ACHN (cell line): Measurements from ENCODE around the gene FAIM2.
"Not testable (repeated sequence)": the region's sequence is repeated elsewhere in the genome, so short reads cannot be mapped to it uniquely, and the experiment has no call there.

ENCODE experiments used
- DNase-seq: peaks from one replicate; pipeline ENCODE4 v3.0.0-alpha.2; 2015
- in situ Hi-C: cut with HindIII; loops from 2 replicates; pipeline ENCODE4 v1.10.0; 2017; ENCODE audit warnings: low sequenced_read_pairs, low pct_ligation_motif_present, low pct_unique_long_range_greater_than_20kb

Gene FAIM2

GRCh38 chr12:49887536-49888401 is 15.9 kb downstream of the FAIM2 start:
- DNase-seq: no peak
- in situ Hi-C loops: no loop called here

- in situ Hi-C loops: no loop called here
- DNase-seq: no peak
These were observed 16.6 kb downstream of the FAIM2 start for GRCh38 chr12:49887091-49887490.

- no peak for DNase-seq
- in situ Hi-C loops: no loop called here
These were observed 17.8 kb downstream of the FAIM2 start for GRCh38 chr12:49885663-49886461.

- DNase-seq: no peak
- in situ Hi-C loops: no loop called here
These were observed 18.6 kb downstream of the FAIM2 start for GRCh38 chr12:49885118-49885517.

- no peak for DNase-seq
- in situ Hi-C loops: no loop called here
These were observed 20.7 kb downstream of the FAIM2 start for GRCh38 chr12:49882851-49883464.

GRCh38 chr12:49882248-49882850 is 21.4 kb downstream of the FAIM2 start:
- DNase-seq: no peak
- in situ Hi-C loops: no loop called here

GRCh38 chr12:49881415-49882247 is 22.1 kb downstream of the FAIM2 start:
- in situ Hi-C loops: no loop called here
- no peak for DNase-seq

GRCh38 chr12:49880756-49881414 is 22.8 kb downstream of the FAIM2 start:
- in situ Hi-C loops: no loop called here
- no peak for DNase-seq

- in situ Hi-C loops: not testable (repeated sequence)
These were observed 24.6 kb downstream of the FAIM2 start for GRCh38 chr12:49879065-49879464.

GRCh38 chr12:49878021-49878420 is 25.7 kb downstream of the FAIM2 start:
- DNase-seq: no peak
- in situ Hi-C loops: no loop called here

More at GRCh38 chr12:49879065-49879464, 24.6 kb downstream of the FAIM2 start:
- DNase-seq: not testable (repeated sequence)

- no peak for DNase-seq
- in situ Hi-C loops: no loop called here
These were observed 26.6 kb downstream of the FAIM2 start for GRCh38 chr12:49877066-49877465.

GRCh38 chr12:49876070-49876469 is 27.6 kb downstream of the FAIM2 start:
- no peak for DNase-seq
- in situ Hi-C loops: no loop called here

- in situ Hi-C loops: no loop called here
- DNase-seq: no peak
These were observed 28.5 kb downstream of the FAIM2 start for GRCh38 chr12:49875115-49875720.

GRCh38 chr12:49874142-49874897 is 29.4 kb downstream of the FAIM2 start:
- in situ Hi-C loops: loop anchor here (25.0 kb wide), 1 partner anchor 188 kb away; the partner anchor contains the start of gene ASIC1
- no peak for DNase-seq

GRCh38 chr12:49873361-49873934 is 30.3 kb downstream of the FAIM2 start:
- DNase-seq: peak; percentile 59
- in situ Hi-C loops: loop anchor here (25.0 kb wide), 1 partner anchor 189 kb away; the partner anchor contains the start of gene ASIC1

- in situ Hi-C loops: loop anchor here (25.0 kb wide), 1 partner anchor 190 kb away; the partner anchor contains the start of gene ASIC1
- no peak for DNase-seq
These were observed 30.9 kb downstream of the FAIM2 start for GRCh38 chr12:49872781-49873181.
